CD8-positive, alpha-beta memory T cell (primary cell): ENCODE results near the gene UBE2S. TPM values are rescaled to one million over a fixed set of nuclear protein-coding genes. Genes with fewer than 3 reads are reported as not detected.

Experiments used
- CTCF ChIA-PET: fragments of 350-600 bp; sonication (Branson Sonifier 250); formaldehyde crosslinking; loops from one replicate; lab custom pipeline; 2021; ENCODE audit warnings: antibody characterized with exemption; lab: Charles Lee
- POLR2A ChIA-PET: fragments of 350-600 bp; sonication (Branson Sonifier 250); formaldehyde crosslinking; loops from one replicate; lab custom pipeline; 2021; ENCODE audit warnings: antibody characterized with exemption; lab: Charles Lee
- DNase-seq, 5 donors: peaks; one replicate each; pipeline versions ENCODE4 v3.0.0 to v3.0.0-alpha.2; 2020 to 2022; ENCODE audit warnings: mixed read lengths in 1 of 5
- H3K27ac ChIP-seq: one replicate; pipeline ENCODE4 v1.7.0; 2013; ENCODE audit warnings: low read depth, mild to moderate bottlenecking, low read length, moderate library complexity
- H3K27me3 ChIP-seq: 2 replicates; pipeline ENCODE4 v1.7.0; 2013; ENCODE audit warnings: low read length, mild to moderate bottlenecking; ENCODE audit not compliant: insufficient read depth, poor library complexity, severe bottlenecking
- H3K36me3 ChIP-seq: 2 replicates; pipeline ENCODE4 v1.7.0; 2013; ENCODE audit warnings: mild to moderate bottlenecking, low read length, moderate library complexity; ENCODE audit not compliant: insufficient read depth
- H3K4me1 ChIP-seq: 2 replicates; pipeline ENCODE4 v1.7.0; 2013; ENCODE audit warnings: mild to moderate bottlenecking, low read length, moderate library complexity; ENCODE audit not compliant: insufficient read depth
- H3K4me3 ChIP-seq: 2 replicates; pipeline ENCODE4 v1.7.0; 2013; ENCODE audit warnings: mild to moderate bottlenecking, low read length
- H3K9me3 ChIP-seq: 2 replicates; pipeline ENCODE4 v1.7.0; 2013; ENCODE audit warnings: mild to moderate bottlenecking, low read length
- H3K27ac Mint-ChIP-seq, 8 donors: one replicate each; pipeline ENCODE4 v1.8.0; 2020 to 2021; ENCODE audit warnings: mixed read lengths in 8 of 8, mild to moderate bottlenecking in 6 of 8, inconsistent platforms in 3 of 8, moderate library complexity in 3 of 8
- H3K27me3 Mint-ChIP-seq, 2 donors: one replicate each; pipeline ENCODE4 v1.8.0; 2020 to 2021; ENCODE audit warnings: mixed read lengths in 2 of 2, mild to moderate bottlenecking in 1 of 2, moderate library complexity in 1 of 2
- H3K36me3 Mint-ChIP-seq, 3 donors: one replicate each; pipeline ENCODE4 v1.8.0; 2020 to 2021; ENCODE audit warnings: mixed read lengths in 3 of 3, inconsistent platforms in 1 of 3, mild to moderate bottlenecking in 1 of 3
- H3K4me1 Mint-ChIP-seq, 3 donors: one replicate each; pipeline ENCODE4 v1.8.0; 2020 to 2021; ENCODE audit warnings: mixed read lengths in 3 of 3, inconsistent platforms in 1 of 3, mild to moderate bottlenecking in 1 of 3
- H3K4me3 Mint-ChIP-seq, 7 donors: one replicate each; pipeline ENCODE4 v1.8.0; 2020 to 2021; ENCODE audit warnings: mixed read lengths in 7 of 7, mild to moderate bottlenecking in 6 of 7, moderate library complexity in 4 of 7, inconsistent platforms in 2 of 7
- H3K9me3 Mint-ChIP-seq, 5 donors: one replicate each; pipeline ENCODE4 v1.8.0; 2020 to 2022; ENCODE audit warnings: mixed read lengths in 5 of 5, mild to moderate bottlenecking in 3 of 5, moderate library complexity in 2 of 5, inconsistent platforms in 1 of 5
- polyA plus RNA-seq: library from polyadenylated mRNA; unstranded; fragments of 300-500 nt; fragmentation: Illumina TruSeq; gene quantifications from one replicate; pipeline ENCODE4 v1.2.3, GENCODE V29; 2021
- total RNA-seq, 2 experiments: library from RNA; stranded (reverse); gene quantifications; one replicate each; pipeline ENCODE4 v1.2.3, GENCODE V29; 2021

The UBE2S gene
- total and polyA plus RNA-seq, 3 experiments from 2014 or later: 42.5 to 291 (median 263) TPM

DNA sequence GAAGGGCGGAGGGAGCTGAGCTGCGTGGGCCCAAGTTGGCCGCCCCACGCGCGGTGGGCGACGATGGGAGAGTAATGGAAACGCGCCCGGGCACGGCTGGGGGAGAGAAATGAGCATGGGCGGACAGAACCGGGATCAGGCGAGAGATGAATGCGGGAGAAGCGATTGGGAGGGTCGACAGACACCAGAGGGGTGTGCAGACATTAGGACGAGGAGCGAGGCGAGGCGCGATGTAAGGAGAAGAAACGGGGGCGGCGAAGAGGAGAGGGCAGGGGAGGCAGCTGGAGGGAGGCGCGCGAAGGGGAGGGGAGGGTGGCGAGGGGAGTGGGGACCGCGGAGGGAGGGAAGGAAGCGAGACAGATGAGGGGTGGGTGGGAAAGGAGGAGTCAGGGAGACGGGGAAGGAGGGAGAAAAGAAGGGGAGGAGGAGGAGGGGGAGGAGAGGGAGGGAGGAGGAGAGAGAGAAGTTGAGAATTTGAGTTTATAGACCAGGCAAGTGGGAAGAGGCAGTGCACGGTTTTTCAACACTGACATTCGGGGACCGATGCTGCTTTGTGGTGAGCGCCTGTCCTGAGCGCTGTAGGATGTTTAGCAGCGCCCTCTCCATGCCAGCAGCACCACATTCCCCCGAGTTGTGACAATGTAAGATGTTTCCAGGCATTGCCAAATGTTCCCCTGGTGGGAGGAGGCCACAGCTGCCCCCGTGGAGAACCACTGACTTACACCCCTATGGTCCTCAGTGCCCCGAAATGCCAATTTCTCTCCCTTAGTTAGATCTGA is 35.6 kb upstream of the UBE2S start, which contains the start of gene SHISA7:
Gene SHISA7, minus strand, starts transcription at position 256 of the 779 bp plus-strand sequence. CDS start 437 bp downstream, outside the sequence.
- Mint-ChIP-seq H3K4me1 (peaks cover 13 to 24% (median 22%) of the 10 kb centered on the region in 3 donors), H3K27me3 (peaks cover 56 to 62% of the 10 kb centered on the region in 2 donors), H3K27ac (no peak within 1 kb of the TSS), H3K4me3 (peak within 1 kb of the TSS in 4 of 7 donors; percentile 9 to 78 (median 47)), H3K36me3 (peaks cover 0 to 5% (median 1%) of the 10 kb centered on the region in 3 donors), H3K9me3 (peaks cover 0 to 3% (median 2%) of the 10 kb centered on the region in 5 donors)
- ChIA-PET POLR2A (no interaction called here), CTCF (no interaction called here)
- H3K36me3 ChIP-seq: no peaks in the 10 kb centered on the region
- H3K4me3 ChIP-seq: no peak within 1 kb of the TSS
- H3K9me3 ChIP-seq: no peaks in the 10 kb centered on the region
- peaks cover 15% of the 10 kb centered on the region for H3K4me1 ChIP-seq
- H3K27me3 ChIP-seq: peaks cover 51% of the 10 kb centered on the region
- no peak for DNase-seq
- no peak within 1 kb of the TSS for H3K27ac ChIP-seq

DNA sequence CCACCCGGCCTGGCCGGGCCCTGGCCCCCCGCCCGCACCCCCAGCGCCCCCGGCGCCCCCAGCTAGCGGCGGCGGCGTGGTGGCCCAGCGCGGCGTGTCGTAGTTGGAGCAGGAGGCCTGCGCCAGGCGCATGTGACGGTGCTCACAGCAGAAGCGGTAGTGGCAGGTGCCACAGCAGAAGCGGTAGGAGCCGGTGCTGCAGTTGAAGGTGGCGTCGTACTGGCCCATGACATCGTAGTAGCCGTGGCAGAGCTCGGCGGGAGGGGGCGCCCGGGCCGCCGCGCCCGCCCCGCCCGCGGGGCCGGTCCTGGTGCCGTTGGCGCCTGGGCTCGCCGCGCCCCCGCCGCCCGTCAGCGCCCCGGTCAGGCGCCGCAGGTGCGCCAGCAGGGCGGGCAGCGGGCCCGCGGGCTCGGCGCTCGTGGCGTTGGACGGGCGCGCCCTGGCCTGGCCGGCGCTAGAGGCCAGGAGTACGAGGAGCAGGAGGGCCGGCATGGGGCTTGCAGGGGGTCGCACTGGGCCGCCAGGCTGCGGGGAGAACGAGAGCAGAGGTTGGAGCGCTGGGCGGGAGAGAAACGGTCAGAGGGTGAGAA is 34.9 kb upstream of the UBE2S start:
- peaks cover 0 to 5% (median 1%) of the 10 kb centered on the region in 3 donors for H3K36me3 Mint-ChIP-seq
- no peak overlapping the region for H3K27ac Mint-ChIP-seq
- ChIA-PET POLR2A (no interaction called here), CTCF (interaction anchor here (1.2 kb wide), 1 partner anchor 25 kb away, joined by 3 read pairs; no protein-coding TSS in a partner anchor)
- peaks cover 56 to 65% of the 10 kb centered on the region in 2 donors for H3K27me3 Mint-ChIP-seq
- H3K4me3 ChIP-seq: no peak overlapping the region
- peaks cover 51% of the 10 kb centered on the region for H3K27me3 ChIP-seq
- peaks cover 15% of the 10 kb centered on the region for H3K4me1 ChIP-seq
- H3K4me1 Mint-ChIP-seq: peaks cover 13 to 24% (median 22%) of the 10 kb centered on the region in 3 donors
- H3K9me3 Mint-ChIP-seq: peaks cover 0 to 3% (median 3%) of the 10 kb centered on the region in 5 donors
- no peaks in the 10 kb centered on the region for H3K9me3 ChIP-seq
- no peaks in the 10 kb centered on the region for H3K36me3 ChIP-seq
- H3K27ac ChIP-seq: no peak overlapping the region
- DNase-seq: no peak
- peak overlapping the region in 1 of 7 donors; percentile 41 for H3K4me3 Mint-ChIP-seq

- H3K27ac Mint-ChIP-seq: peak overlapping the region in 2 of 8 donors; percentile 0 to 50
- peaks cover 63 to 72% of the 10 kb centered on the region in 2 donors for H3K27me3 Mint-ChIP-seq
- no peak for DNase-seq
- peaks cover 47% of the 10 kb centered on the region for H3K27me3 ChIP-seq
- peaks cover 0 to 3% (median 3%) of the 10 kb centered on the region in 5 donors for H3K9me3 Mint-ChIP-seq
- H3K36me3 ChIP-seq: no peaks in the 10 kb centered on the region
- H3K9me3 ChIP-seq: no peaks in the 10 kb centered on the region
- H3K4me1 ChIP-seq: peaks cover 15% of the 10 kb centered on the region
- POLR2A ChIA-PET: no interaction called here
- H3K4me3 Mint-ChIP-seq: peak overlapping the region in 5 of 7 donors; percentile 9 to 77 (median 41)
- CTCF ChIA-PET: interaction anchor here (1.2 kb wide), 1 partner anchor 26 kb away, joined by 3 read pairs; no protein-coding TSS in a partner anchor
- H3K36me3 Mint-ChIP-seq: peaks cover 0 to 5% (median 1%) of the 10 kb centered on the region in 3 donors
- H3K4me3 ChIP-seq: no peak overlapping the region
- no peak overlapping the region for H3K27ac ChIP-seq
- peaks cover 13 to 29% (median 22%) of the 10 kb centered on the region in 3 donors for H3K4me1 Mint-ChIP-seq
These were observed 34.2 kb upstream of the UBE2S start for GRCh38 chr19:55441692-55442321.

- ChIA-PET POLR2A (no interaction called here), CTCF (interaction anchor here (1.2 kb wide), 1 partner anchor 26 kb away, joined by 3 read pairs; no protein-coding TSS in a partner anchor)
- Mint-ChIP-seq H3K27me3 (peaks cover 67 to 76% of the 10 kb centered on the region in 2 donors), H3K36me3 (peaks cover 0 to 5% (median 1%) of the 10 kb centered on the region in 3 donors), H3K4me1 (peaks cover 13 to 31% (median 22%) of the 10 kb centered on the region in 3 donors), H3K9me3 (peaks cover 0 to 3% (median 3%) of the 10 kb centered on the region in 5 donors), H3K27ac (peak overlapping the region in 1 of 8 donors; percentile 31), H3K4me3 (peak overlapping the region in 6 of 7 donors; percentile 3 to 46 (median 30))
- Histone ChIP-seq H3K4me3 (no peak overlapping the region), H3K27me3 (peaks cover 47% of the 10 kb centered on the region), H3K9me3 (no peaks in the 10 kb centered on the region), H3K27ac (no peak overlapping the region), H3K4me1 (peaks cover 15% of the 10 kb centered on the region), H3K36me3 (no peaks in the 10 kb centered on the region)
- no peak for DNase-seq
These were observed 33.7 kb upstream of the UBE2S start for GRCh38 chr19:55441319-55441691.

DNA sequence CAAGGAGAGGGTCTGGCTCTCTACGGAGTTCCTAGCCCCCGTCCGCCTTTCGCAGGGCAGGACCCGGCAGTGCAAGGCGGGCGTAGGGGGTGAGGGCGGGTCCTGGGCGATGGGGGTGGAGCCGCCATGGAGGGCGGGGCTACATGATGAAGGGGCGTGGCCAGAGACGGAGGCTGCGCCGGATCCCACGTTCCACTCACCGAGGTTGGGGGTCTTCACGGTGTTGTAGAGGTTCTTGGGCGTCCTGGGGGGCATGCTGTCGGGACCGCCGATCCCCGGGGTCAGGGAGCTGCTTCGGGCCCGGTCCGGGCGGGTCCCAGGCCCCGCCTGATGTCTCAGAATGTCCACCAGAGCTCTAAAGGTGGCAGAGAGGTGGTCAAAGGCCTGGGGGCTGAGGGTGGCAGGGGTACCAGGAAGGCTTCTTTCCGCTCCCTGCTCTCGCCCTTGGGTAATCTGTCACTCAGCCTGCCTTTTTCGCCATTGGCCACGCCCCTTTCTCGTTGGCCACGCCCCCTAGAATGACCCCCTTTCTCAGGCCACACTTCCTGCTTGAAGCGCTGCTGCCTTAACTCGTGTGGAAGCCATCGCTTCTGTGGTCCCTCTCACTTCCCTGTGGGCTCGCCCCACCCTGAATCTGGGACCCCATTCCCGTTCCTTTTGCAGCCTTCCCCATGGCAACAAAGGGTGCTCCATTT is 33.0 kb upstream of the UBE2S start:
- H3K36me3 Mint-ChIP-seq: peaks cover 0 to 5% (median 1%) of the 10 kb centered on the region in 3 donors
- peaks cover 63 to 70% of the 10 kb centered on the region in 2 donors for H3K27me3 Mint-ChIP-seq
- peak overlapping the region in 3 of 7 donors; percentile 41 to 62 (median 46) for H3K4me3 Mint-ChIP-seq
- Histone ChIP-seq H3K9me3 (no peaks in the 10 kb centered on the region), H3K27me3 (peaks cover 47% of the 10 kb centered on the region), H3K4me3 (no peak overlapping the region), H3K27ac (peak overlapping the region; percentile 51), H3K4me1 (peaks cover 15% of the 10 kb centered on the region), H3K36me3 (no peaks in the 10 kb centered on the region)
- peak overlapping the region in 1 of 8 donors; percentile 31 for H3K27ac Mint-ChIP-seq
- no peak for DNase-seq
- POLR2A ChIA-PET: no interaction called here
- H3K4me1 Mint-ChIP-seq: peaks cover 13 to 31% (median 22%) of the 10 kb centered on the region in 3 donors
- H3K9me3 Mint-ChIP-seq: peaks cover 0 to 3% (median 3%) of the 10 kb centered on the region in 5 donors
- CTCF ChIA-PET: no interaction called here

DNA sequence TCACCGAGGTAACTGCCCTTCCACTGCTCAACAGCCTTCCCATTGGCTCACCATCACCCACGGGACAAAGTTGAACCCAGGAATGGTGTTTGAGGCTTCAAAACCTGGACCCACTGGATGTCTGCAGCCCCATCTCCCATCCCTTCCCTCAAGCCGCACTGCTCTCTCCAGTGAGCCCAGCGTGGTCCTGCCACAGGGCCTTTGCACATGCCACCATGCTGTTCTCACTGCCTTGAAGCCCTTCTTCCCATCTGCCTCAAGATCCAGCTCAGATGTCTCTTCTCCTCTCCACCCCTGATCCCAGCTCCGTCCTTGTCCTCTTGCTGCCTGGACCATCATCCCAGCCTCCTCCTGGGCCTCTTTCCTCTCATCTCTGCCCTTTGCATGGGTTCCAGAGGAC is 31.5 kb upstream of the UBE2S start:
- H3K4me1 ChIP-seq: peaks cover 15% of the 10 kb centered on the region
- no peak for DNase-seq
- Mint-ChIP-seq H3K9me3 (peaks cover 0 to 3% (median 3%) of the 10 kb centered on the region in 5 donors), H3K4me3 (no peak overlapping the region), H3K27ac (no peak overlapping the region), H3K4me1 (peaks cover 13 to 31% (median 22%) of the 10 kb centered on the region in 3 donors), H3K36me3 (peaks cover 0 to 5% (median 1%) of the 10 kb centered on the region in 3 donors), H3K27me3 (peaks cover 48 to 58% of the 10 kb centered on the region in 2 donors)
- H3K27me3 ChIP-seq: peaks cover 46% of the 10 kb centered on the region
- no peaks in the 10 kb centered on the region for H3K9me3 ChIP-seq
- H3K4me3 ChIP-seq: no peak overlapping the region
- POLR2A ChIA-PET: no interaction called here
- CTCF ChIA-PET: no interaction called here
- no peak overlapping the region for H3K27ac ChIP-seq
- H3K36me3 ChIP-seq: no peaks in the 10 kb centered on the region

GRCh38 chr19:55437410-55437809 is 29.8 kb upstream of the UBE2S start:
- Mint-ChIP-seq H3K36me3 (peaks cover 0 to 5% (median 1%) of the 10 kb centered on the region in 3 donors), H3K4me3 (no peak overlapping the region), H3K4me1 (peaks cover 13 to 19% (median 14%) of the 10 kb centered on the region in 3 donors), H3K9me3 (peaks cover 0 to 3% (median 3%) of the 10 kb centered on the region in 5 donors), H3K27ac (no peak overlapping the region), H3K27me3 (peaks cover 43 to 51% of the 10 kb centered on the region in 2 donors)
- ChIA-PET CTCF (interaction anchor here (1.0 to 1.1 kb wide), 2 partner anchors 31 to 66 kb away, joined by 3 to 4 read pairs; no protein-coding TSS in a partner anchor), POLR2A (no interaction called here)
- Histone ChIP-seq H3K36me3 (no peaks in the 10 kb centered on the region), H3K4me1 (peaks cover 15% of the 10 kb centered on the region), H3K27ac (no peak overlapping the region), H3K27me3 (peaks cover 44% of the 10 kb centered on the region), H3K4me3 (no peak overlapping the region), H3K9me3 (no peaks in the 10 kb centered on the region)
- DNase-seq: no peak
